NT2/D1 (cell line): ENCODE data around the gene PLEKHB1.

Experiments used
- DNase-seq: peaks from one replicate; pipeline ENCODE4 v3.0.0-alpha.2; 2011; ENCODE audit warnings: low read depth, low spot score
- H3K27me3 ChIP-seq: 2 replicates; pipeline ENCODE4 v1.6.0; 2011; ENCODE audit warnings: mild to moderate bottlenecking; ENCODE audit not compliant: insufficient read length, insufficient read depth
- H3K36me3 ChIP-seq: 2 replicates; pipeline ENCODE4 v1.6.1; 2011; ENCODE audit warnings: mild to moderate bottlenecking, low read length, mixed read lengths; ENCODE audit not compliant: insufficient read depth, insufficient read length
- H3K4me1 ChIP-seq: 2 replicates; pipeline ENCODE4 v1.5.1; 2011; ENCODE audit not compliant: insufficient read depth, insufficient read length
- H3K4me3 ChIP-seq: 2 replicates; pipeline ENCODE4 v1.5.1; 2011; ENCODE audit warnings: low read depth; ENCODE audit not compliant: insufficient read length
- H3K9ac ChIP-seq: 2 replicates; pipeline ENCODE4 v1.6.0; 2011; ENCODE audit warnings: low read depth; ENCODE audit not compliant: insufficient read length
- H3K9me3 ChIP-seq: 2 replicates; pipeline ENCODE4 v1.5.1; 2011; ENCODE audit warnings: mild to moderate bottlenecking, low read length; ENCODE audit not compliant: insufficient read depth
- SUZ12 ChIP-seq: IDR thresholded peaks from 2 replicates; pipeline ENCODE4 v1.6.1; 2011; ENCODE audit not compliant: insufficient read length, insufficient read depth; ENCODE audit errors: extremely low read depth
- YY1 ChIP-seq: IDR thresholded peaks from 2 replicates; pipeline ENCODE4 v1.6.1; 2011; ENCODE audit not compliant: insufficient read length, insufficient read depth
- ZNF274 ChIP-seq: IDR thresholded peaks from 2 replicates; pipeline ENCODE4 v1.6.1; 2011; ENCODE audit warnings: mild to moderate bottlenecking, low read depth, low read length

PLEKHB1 gene

GRCh38 chr11:73693899-73694525 is 47.6 kb downstream of the PLEKHB1 start:
- Histone ChIP-seq H3K36me3 (peaks cover 16% of the 10 kb centered on the region), H3K9ac (no peak overlapping the region), H3K4me3 (no peak overlapping the region), H3K4me1 (no peaks in the 10 kb centered on the region), H3K9me3 (no peaks in the 10 kb centered on the region), H3K27me3 (no peaks in the 10 kb centered on the region)
- DNase-seq, result no peak
- TF ChIP-seq SUZ12 (no peak), ZNF274 (no peak), YY1 (no peak)

- no peak for DNase-seq
Measured at GRCh38 chr11:73705053-73705452, 58.7 kb downstream of the PLEKHB1 start.

DNA sequence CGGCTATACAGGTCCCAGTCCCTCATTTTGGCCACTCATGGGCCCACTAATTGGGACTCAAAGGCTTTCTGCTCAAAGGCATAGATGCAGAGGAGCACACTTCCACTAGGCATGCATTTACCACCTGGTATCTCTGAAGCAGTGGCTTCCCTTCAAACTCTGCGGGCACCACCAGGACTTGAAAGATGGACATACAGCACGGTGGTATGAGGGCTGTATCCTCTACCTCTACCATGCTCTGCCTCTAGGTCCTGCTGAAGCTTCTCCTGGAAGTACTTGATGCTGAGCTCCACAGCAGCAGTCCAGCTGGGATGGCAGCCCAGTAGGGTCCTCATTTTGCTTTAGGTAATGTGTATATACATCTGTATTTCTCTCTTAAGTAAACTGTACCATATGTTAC is 64.6 kb downstream of the PLEKHB1 start:
- Histone ChIP-seq H3K9me3 (no peaks in the 10 kb centered on the region), H3K4me3 (no peak overlapping the region), H3K27me3 (no peaks in the 10 kb centered on the region), H3K9ac (no peak overlapping the region), H3K36me3 (peaks cover 25% of the 10 kb centered on the region), H3K4me1 (no peaks in the 10 kb centered on the region)
- DNase-seq, result no peak
- TF ChIP-seq ZNF274, result no peak
- TF ChIP-seq SUZ12, result no peak
- no peak for TF ChIP-seq YY1

More at GRCh38 chr11:73705053-73705452, 58.7 kb downstream of the PLEKHB1 start:
- no peaks in the 10 kb centered on the region for H3K4me1 ChIP-seq
- H3K9ac ChIP-seq, result no peak overlapping the region
- no peak overlapping the region for H3K4me3 ChIP-seq
- H3K27me3 ChIP-seq, result no peaks in the 10 kb centered on the region
- H3K9me3 ChIP-seq, result no peaks in the 10 kb centered on the region
- peaks cover 25% of the 10 kb centered on the region for H3K36me3 ChIP-seq
- TF ChIP-seq ZNF274 (no peak), SUZ12 (no peak), YY1 (no peak)
